ENCODE results near the gene FAXC. TPM values are rescaled to one million over a fixed set of nuclear protein-coding genes. Genes with fewer than 3 reads are reported as not detected.

Gene FAXC
- total and polyA plus RNA-seq, 2 donors (not counting 3 experiments of a cell fraction or from before 2014, with no cell fraction given), result 3.4 to 3.6 TPM

- ChIA-PET CTCF (no interaction called here), POLR2A (no interaction called here)
- H3K9ac ChIP-seq (replicated peaks; ENCODE audit: extremely low read depth, insufficient read depth, low read length), result no peak overlapping the region
- DNase-seq (ENCODE audit: low read depth, low spot score) (no peak), FAIRE-seq (no peak)
- H2AFZ ChIP-seq (ENCODE audit: low read depth, low read length), result no peak overlapping the region
- no peaks in the 10 kb centered on the region for H3K36me3 ChIP-seq (ENCODE audit: control insufficient read depth in 2 of 2, extremely low read depth in 1 of 2, insufficient read depth in 2 of 2, low read length in 2 of 2)
- no peaks in the 10 kb centered on the region for H4K20me1 ChIP-seq (replicated peaks; ENCODE audit: control insufficient read depth, extremely low read depth, insufficient read depth, low read length)
- H3K4me3 ChIP-seq (replicated peaks in 1 of 3; ENCODE audit: insufficient read depth in 1 of 3, low read depth in 1 of 3, low read length in 3 of 3), result no peak overlapping the region
- TF ChIP-seq FOS (IDR thresholded peaks at IDR 0.05; ENCODE audit: borderline replicate concordance, insufficient read depth, low read length) (no peak), POLR2A (IDR thresholded peaks at IDR 0.05; ENCODE audit: low read depth, low read length) (no peak)
- no peaks in the 10 kb centered on the region for H3K79me2 ChIP-seq (ENCODE audit: control insufficient read depth, insufficient read depth, low read length)
- no peaks in the 10 kb centered on the region for H3K27me3 ChIP-seq (ENCODE audit: control insufficient read depth in 2 of 2, insufficient read depth in 2 of 2, low read length in 2 of 2)
- dilution Hi-C loops (cut with MboI; ENCODE audit: extremely low pct_ligation_motif_present, low sequenced_read_pairs) (no loop called here), intact Hi-C loops (cut with micrococcal nuclease) (no loop called here)
- no peaks in the 10 kb centered on the region for H3K9me1 ChIP-seq (replicated peaks; ENCODE audit: control insufficient read depth, extremely low read depth, insufficient read depth, low read length)
- H3K4me2 ChIP-seq (ENCODE audit: insufficient read depth, low read length), result no peak overlapping the region
- no TSS peak for BruUV-seq (replicated peaks)
- H3K4me1 ChIP-seq (ENCODE audit: control insufficient read depth, extremely low read depth, insufficient read depth, low read length), result no peaks in the 10 kb centered on the region
- H3K9me3 ChIP-seq (replicated peaks; ENCODE audit: control insufficient read depth, insufficient read depth, low read length), result no peaks in the 10 kb centered on the region
- no peak overlapping the region for H3K27ac ChIP-seq (ENCODE audit: insufficient read depth, low read depth, low read length)
These were observed 99.0 kb downstream of the FAXC start for GRCh38 chr6:99250476-99250875.

- no peaks in the 10 kb centered on the region for H3K79me2 ChIP-seq (ENCODE audit: control insufficient read depth, insufficient read depth, low read length)
- H3K27me3 ChIP-seq (ENCODE audit: control insufficient read depth in 2 of 2, insufficient read depth in 2 of 2, low read length in 2 of 2), result peaks cover 0 to 2% of the 10 kb centered on the region in 2 experiments
- POLR2A ChIA-PET, result no interaction called here
- CTCF ChIA-PET, result no interaction called here
- TF ChIP-seq GATA2 (IDR thresholded peaks at IDR 0.05; ENCODE audit: insufficient read depth, insufficient read length, low read depth, low read length) (no peak), JUN (IDR thresholded peaks at IDR 0.05; ENCODE audit: borderline replicate concordance, insufficient read depth, insufficient read length, low read depth) (no peak), CTCF (IDR thresholded peaks at IDR 0.05; ENCODE audit: extremely low read depth in 1 of 2, insufficient read depth in 1 of 2, low read depth in 1 of 2, low read length in 2 of 2) (no peak), MAX (IDR thresholded peaks at IDR 0.05; ENCODE audit: insufficient read depth, insufficient read length) (no peak), MYC (IDR thresholded peaks at IDR 0.05; ENCODE audit: low read depth, low read length) (no peak), POLR2AphosphoS5 (IDR thresholded peaks at IDR 0.05; ENCODE audit: insufficient read depth, low read depth, low read length) (no peak), EZH2 (IDR thresholded peaks at IDR 0.05; ENCODE audit: borderline replicate concordance, low read depth, low read length, severe bottlenecking) (no peak), FOS (IDR thresholded peaks at IDR 0.05; ENCODE audit: borderline replicate concordance, insufficient read depth, low read length) (no peak), POLR2A (IDR thresholded peaks at IDR 0.05; ENCODE audit: low read depth, low read length) (no peak)
- no peaks in the 10 kb centered on the region for H3K36me3 ChIP-seq (ENCODE audit: control insufficient read depth in 2 of 2, extremely low read depth in 1 of 2, insufficient read depth in 2 of 2, low read length in 2 of 2)
- H3K4me3 ChIP-seq (replicated peaks in 1 of 3; ENCODE audit: insufficient read depth in 1 of 3, low read depth in 1 of 3, low read length in 3 of 3), result no peak overlapping the region
- no peaks in the 10 kb centered on the region for H3K4me1 ChIP-seq (ENCODE audit: control insufficient read depth, extremely low read depth, insufficient read depth, low read length)
- H3K9me3 ChIP-seq (replicated peaks; ENCODE audit: control insufficient read depth, insufficient read depth, low read length), result no peaks in the 10 kb centered on the region
- dilution Hi-C loops (cut with MboI; ENCODE audit: extremely low pct_ligation_motif_present, low sequenced_read_pairs) (no loop called here), intact Hi-C loops (cut with micrococcal nuclease) (no loop called here)
- no peak overlapping the region for H3K27ac ChIP-seq (ENCODE audit: insufficient read depth, low read depth, low read length)
- DNase-seq (ENCODE audit: low read depth, low spot score) (no peak), FAIRE-seq (no peak)
- no peak overlapping the region for H3K4me2 ChIP-seq (ENCODE audit: insufficient read depth, low read length)
- H3K9ac ChIP-seq (replicated peaks; ENCODE audit: extremely low read depth, insufficient read depth, low read length), result no peak overlapping the region
- H4K20me1 ChIP-seq (replicated peaks; ENCODE audit: control insufficient read depth, extremely low read depth, insufficient read depth, low read length), result no peaks in the 10 kb centered on the region
- no TSS peak for BruUV-seq (replicated peaks)
- no peaks in the 10 kb centered on the region for H3K9me1 ChIP-seq (replicated peaks; ENCODE audit: control insufficient read depth, extremely low read depth, insufficient read depth, low read length)
- H2AFZ ChIP-seq (ENCODE audit: low read depth, low read length), result no peak overlapping the region
These were observed 102.9 kb downstream of the FAXC start for GRCh38 chr6:99246602-99247001.

Data from endothelial cell of umbilical vein (primary cell).